HCT116 (cell line): ENCODE results near the gene PIPOX. TPM values are rescaled to one million over a fixed set of nuclear protein-coding genes. Genes with fewer than 3 reads are reported as not detected.

Experiments used
- ATAC-seq: fragments of 200-7000 bp; cut with Tn5 transposase; 2 replicates; pipeline ENCODE4 v1.9.1; 2020; ENCODE audit warnings: mild to moderate bottlenecking, moderate library complexity
- BruUV-seq: library from RNA; stranded (reverse); fragments of 400-500 nt; replicated peaks from 2 replicates; lab custom pipeline; 2021; lab: Mats Ljungman, UMichigan
- CTCF ChIA-PET: fragments of 300-600 bp; sonication (Branson Sonifier 250); formaldehyde crosslinking; loops from one replicate; lab custom pipeline; 2021; ENCODE audit warnings: antibody characterized with exemption; lab: Charles Lee
- POLR2A ChIA-PET: fragments of 300-600, 350-600 bp; sonication (Branson Sonifier 250); formaldehyde crosslinking; loops from one replicate; lab custom pipeline; 2021; ENCODE audit warnings: antibody characterized with exemption; lab: Charles Lee
- RAD21 ChIA-PET, 2 experiments: fragments of 300-600 bp; sonication (Branson Sonifier 250); formaldehyde crosslinking; loops; one replicate each; lab custom pipeline; 2023; ENCODE audit warnings: low total read pairs in 2 of 2; ENCODE audit not compliant: uncharacterized antibody in 2 of 2, unreplicated experiment in 2 of 2, low non-redundant PET in 1 of 2; lab: Charles Lee
- DNase-seq: peaks from one replicate; pipeline ENCODE4 v3.0.0-alpha.2; 2010; ENCODE audit warnings: low read depth, low spot score
- H2AFZ ChIP-seq: fragments of 200-600 bp; shearing (Covaris generic), sonication (generic); 2 replicates; pipeline ENCODE4 v1.6.1; 2017; ENCODE audit warnings: low read depth, mixed run types, mixed read lengths, antibody characterized with exemption, low read length; ENCODE audit not compliant: poor library complexity, severe bottlenecking
- H3K27ac ChIP-seq: 2 replicates; pipeline ENCODE4 v1.5.1; 2012; ENCODE audit warnings: low read depth, low read length
- H3K27me3 ChIP-seq: fragments of 200-600 bp; sonication (generic); 2 replicates; pipeline ENCODE4 v1.6.1; 2016; ENCODE audit warnings: mixed run types, low read length, mixed read lengths; ENCODE audit not compliant: insufficient read depth
- H3K36me3 ChIP-seq, 2 experiments: fragments of 200-500 bp in 1 of 2; fragments of 200-600 bp in 1 of 2; sonication (Bioruptor generic) in 1 of 2; sonication (generic) in 1 of 2; 2 replicates each; pipeline versions ENCODE4 v1.5.1 to v1.6.1; 2014 to 2016; ENCODE audit warnings: low read length in 2 of 2, inconsistent platforms in 1 of 2, mixed read lengths in 1 of 2, mixed run types in 1 of 2; ENCODE audit not compliant: insufficient read depth in 2 of 2, control insufficient read depth in 1 of 2
- H3K4me1 ChIP-seq, 2 experiments: fragments of 200-600 bp in 1 of 2; sonication (generic) in 1 of 2; 2 replicates each; pipeline versions ENCODE4 v1.5.1 to v1.6.1; 2012 to 2017; ENCODE audit warnings: low read length in 2 of 2, inconsistent platforms in 1 of 2, mild to moderate bottlenecking in 1 of 2, mixed read lengths in 1 of 2, mixed run types in 1 of 2, moderate library complexity in 1 of 2; ENCODE audit not compliant: insufficient read depth in 2 of 2, control insufficient read depth in 1 of 2
- H3K4me2 ChIP-seq: fragments of 200-600 bp; sonication (generic); 2 replicates; pipeline ENCODE4 v1.6.1; 2017; ENCODE audit warnings: mixed run types, low read length, mixed read lengths
- H3K4me3 ChIP-seq, 2 experiments: fragments of 200-600 bp in 1 of 2; sonication (generic) in 1 of 2; replicated peaks in 1 of 2; 2 replicates each; pipeline ENCODE4 v1.5.1; 2011 to 2016; ENCODE audit warnings: low read length in 2 of 2, control low read depth in 1 of 2, low read depth in 1 of 2, mild to moderate bottlenecking in 1 of 2, mixed read lengths in 1 of 2, mixed run types in 1 of 2
- H3K79me2 ChIP-seq: fragments of 200-600 bp; sonication (generic); 2 replicates; pipeline ENCODE4 v1.6.1; 2017; ENCODE audit warnings: mild to moderate bottlenecking, mixed run types, low read length, moderate library complexity, mixed read lengths; ENCODE audit not compliant: insufficient read depth
- H3K9ac ChIP-seq: fragments of 200-600 bp; sonication (generic); 2 replicates; pipeline ENCODE4 v1.6.1; 2016; ENCODE audit warnings: low read length, mixed read lengths
- H3K9me2 ChIP-seq: fragments of 200-600 bp; sonication (generic), shearing (Covaris generic); 2 replicates; pipeline ENCODE4 v1.6.1; 2017; ENCODE audit warnings: mixed run types, mild to moderate bottlenecking, moderate library complexity; ENCODE audit not compliant: insufficient read depth
- H3K9me3 ChIP-seq, 2 experiments: fragments of 200-500 bp in 1 of 2; fragments of 200-600 bp in 1 of 2; sonication (Bioruptor generic) in 1 of 2; sonication (generic) in 1 of 2; 2 replicates each; pipeline ENCODE4 v1.6.1; 2014 to 2017; ENCODE audit warnings: low read length in 2 of 2, mixed read lengths in 2 of 2, inconsistent platforms in 1 of 2, low read depth in 1 of 2, mild to moderate bottlenecking in 1 of 2, mixed run types in 1 of 2, moderate library complexity in 1 of 2; ENCODE audit not compliant: control insufficient read depth in 1 of 2, insufficient read depth in 1 of 2
- H4K20me1 ChIP-seq: fragments of 200-600 bp; sonication (generic), shearing (Covaris generic); 2 replicates; pipeline ENCODE4 v1.6.1; 2017; ENCODE audit warnings: mixed run types, mild to moderate bottlenecking, moderate library complexity; ENCODE audit not compliant: insufficient read depth
- CBX3 ChIP-seq: IDR thresholded peaks from 2 replicates; pipeline ENCODE4 v1.6.1; 2012; ENCODE audit warnings: low read depth
- POLR2A ChIP-seq: IDR thresholded peaks from 2 replicates; pipeline ENCODE4 v1.7.0; 2011; ENCODE audit warnings: borderline replicate concordance; ENCODE audit not compliant: insufficient read depth, insufficient read length; ENCODE audit errors: extremely low read depth
- POLR2AphosphoS5 ChIP-seq: IDR thresholded peaks from 2 replicates; pipeline ENCODE4 v1.6.1; 2011; ENCODE audit warnings: mild to moderate bottlenecking, low read depth, low read length, moderate library complexity
- RAD21 ChIP-seq: IDR thresholded peaks from 2 replicates; pipeline ENCODE4 v1.6.1; 2012; ENCODE audit warnings: low read depth, mild to moderate bottlenecking
- SIN3A ChIP-seq: IDR thresholded peaks from 2 replicates; pipeline ENCODE4 v1.6.1; 2012; ENCODE audit warnings: low read depth
- SP1 ChIP-seq: IDR thresholded peaks from 2 replicates; pipeline ENCODE4 v1.6.1; 2012; ENCODE audit warnings: low read depth
- YY1 ChIP-seq: IDR thresholded peaks from 2 replicates; pipeline ENCODE4 v1.6.1; 2011; ENCODE audit warnings: low read length, low read depth, moderate library complexity, mild to moderate bottlenecking; ENCODE audit not compliant: insufficient replicate concordance; ENCODE audit errors: extremely low read depth
- ZFX ChIP-seq: fragments of 450-650 bp; IDR thresholded peaks from 2 replicates; pipeline ENCODE4 v1.6.1; 2017
- intact Hi-C: fragments of 100-400 bp; cut with micrococcal nuclease; formaldehyde crosslinking; loops from 2 replicates; pipeline ENCODE4 v1.10.0; 2022
- total RNA-seq: library from RNA; stranded (reverse); gene quantifications from one replicate; pipeline ENCODE4 v1.2.1, GENCODE V29; 2021; ENCODE audit not compliant: unreplicated experiment
- TF ChIP-seq, protein P1 (sequence below): IDR thresholded peaks from 2 replicates; pipeline ENCODE4 v1.6.1; 2011; ENCODE audit warnings: mild to moderate bottlenecking, low read length, moderate library complexity; ENCODE audit not compliant: insufficient replicate concordance; ENCODE audit errors: extremely low read depth
- TF ChIP-seq, protein P2 (sequence below): IDR thresholded peaks from 2 replicates; pipeline ENCODE4 v1.6.1; 2012; ENCODE audit warnings: low read depth
- TF ChIP-seq, protein P3 (sequence below): IDR thresholded peaks from 2 replicates; pipeline ENCODE4 v1.6.1; 2012

PIPOX gene
- total RNA-seq, 1 experiment from 2014 or later = 1.8 TPM

DNA sequence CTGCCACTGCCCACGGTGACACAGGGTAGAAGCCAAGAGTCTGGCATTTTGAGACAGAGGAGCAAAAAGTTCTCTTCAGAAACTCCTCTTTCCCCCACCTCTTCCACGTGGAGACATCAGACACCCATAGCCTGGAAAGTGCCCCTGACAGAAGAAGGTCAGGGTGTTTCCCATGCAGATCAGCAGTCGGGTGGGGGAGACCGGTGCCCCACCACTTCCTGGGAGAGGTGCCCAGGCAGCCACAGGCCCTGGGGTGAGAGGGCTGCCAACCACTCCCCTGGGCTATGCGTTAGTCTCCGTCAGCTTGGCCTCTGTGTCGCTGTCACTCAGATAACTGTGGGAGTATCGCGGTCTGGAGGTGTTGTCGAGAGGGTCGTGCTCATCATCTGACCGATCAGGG, 31.5 kb downstream of the PIPOX start:
- Histone ChIP-seq H3K27ac (no peak overlapping the region), H3K4me2 (no peak overlapping the region), H3K9me2 (no peaks in the 10 kb centered on the region), H2AFZ (no peak overlapping the region), H3K36me3 (no peaks in the 10 kb centered on the region), H4K20me1 (no peaks in the 10 kb centered on the region), H3K27me3 (no peaks in the 10 kb centered on the region), H3K4me3 (no peak overlapping the region), H3K79me2 (no peaks in the 10 kb centered on the region), H3K9ac (no peak overlapping the region), H3K4me1 (peaks cover 0 to 12% of the 10 kb centered on the region in 2 experiments; a peak in 2 of 4 replicates), H3K9me3 (no peaks in the 10 kb centered on the region)
- CTCF ChIA-PET = no interaction called here
- TF ChIP-seq, protein P1, sequence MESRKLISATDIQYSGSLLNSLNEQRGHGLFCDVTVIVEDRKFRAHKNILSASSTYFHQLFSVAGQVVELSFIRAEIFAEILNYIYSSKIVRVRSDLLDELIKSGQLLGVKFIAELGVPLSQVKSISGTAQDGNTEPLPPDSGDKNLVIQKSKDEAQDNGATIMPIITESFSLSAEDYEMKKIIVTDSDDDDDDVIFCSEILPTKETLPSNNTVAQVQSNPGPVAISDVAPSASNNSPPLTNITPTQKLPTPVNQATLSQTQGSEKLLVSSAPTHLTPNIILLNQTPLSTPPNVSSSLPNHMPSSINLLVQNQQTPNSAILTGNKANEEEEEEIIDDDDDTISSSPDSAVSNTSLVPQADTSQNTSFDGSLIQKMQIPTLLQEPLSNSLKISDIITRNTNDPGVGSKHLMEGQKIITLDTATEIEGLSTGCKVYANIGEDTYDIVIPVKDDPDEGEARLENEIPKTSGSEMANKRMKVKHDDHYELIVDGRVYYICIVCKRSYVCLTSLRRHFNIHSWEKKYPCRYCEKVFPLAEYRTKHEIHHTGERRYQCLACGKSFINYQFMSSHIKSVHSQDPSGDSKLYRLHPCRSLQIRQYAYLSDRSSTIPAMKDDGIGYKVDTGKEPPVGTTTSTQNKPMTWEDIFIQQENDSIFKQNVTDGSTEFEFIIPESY = no peak
- TF ChIP-seq SP1 = no peak
- ATAC-seq (no peak), DNase-seq (no peak)
- POLR2A ChIA-PET = no interaction called here
- intact Hi-C loops = no loop called here
- RAD21 ChIA-PET = no interaction called here
- BruUV-seq = no TSS peak

GRCh38 chr17:29076087-29076486, 33.1 kb downstream of the PIPOX start:
- no peak overlapping the region for H3K27ac ChIP-seq
- H3K27me3 ChIP-seq = no peaks in the 10 kb centered on the region
- no peaks in the 10 kb centered on the region for H3K9me2 ChIP-seq
- RAD21 ChIA-PET = no interaction called here
- TF ChIP-seq, protein P2, sequence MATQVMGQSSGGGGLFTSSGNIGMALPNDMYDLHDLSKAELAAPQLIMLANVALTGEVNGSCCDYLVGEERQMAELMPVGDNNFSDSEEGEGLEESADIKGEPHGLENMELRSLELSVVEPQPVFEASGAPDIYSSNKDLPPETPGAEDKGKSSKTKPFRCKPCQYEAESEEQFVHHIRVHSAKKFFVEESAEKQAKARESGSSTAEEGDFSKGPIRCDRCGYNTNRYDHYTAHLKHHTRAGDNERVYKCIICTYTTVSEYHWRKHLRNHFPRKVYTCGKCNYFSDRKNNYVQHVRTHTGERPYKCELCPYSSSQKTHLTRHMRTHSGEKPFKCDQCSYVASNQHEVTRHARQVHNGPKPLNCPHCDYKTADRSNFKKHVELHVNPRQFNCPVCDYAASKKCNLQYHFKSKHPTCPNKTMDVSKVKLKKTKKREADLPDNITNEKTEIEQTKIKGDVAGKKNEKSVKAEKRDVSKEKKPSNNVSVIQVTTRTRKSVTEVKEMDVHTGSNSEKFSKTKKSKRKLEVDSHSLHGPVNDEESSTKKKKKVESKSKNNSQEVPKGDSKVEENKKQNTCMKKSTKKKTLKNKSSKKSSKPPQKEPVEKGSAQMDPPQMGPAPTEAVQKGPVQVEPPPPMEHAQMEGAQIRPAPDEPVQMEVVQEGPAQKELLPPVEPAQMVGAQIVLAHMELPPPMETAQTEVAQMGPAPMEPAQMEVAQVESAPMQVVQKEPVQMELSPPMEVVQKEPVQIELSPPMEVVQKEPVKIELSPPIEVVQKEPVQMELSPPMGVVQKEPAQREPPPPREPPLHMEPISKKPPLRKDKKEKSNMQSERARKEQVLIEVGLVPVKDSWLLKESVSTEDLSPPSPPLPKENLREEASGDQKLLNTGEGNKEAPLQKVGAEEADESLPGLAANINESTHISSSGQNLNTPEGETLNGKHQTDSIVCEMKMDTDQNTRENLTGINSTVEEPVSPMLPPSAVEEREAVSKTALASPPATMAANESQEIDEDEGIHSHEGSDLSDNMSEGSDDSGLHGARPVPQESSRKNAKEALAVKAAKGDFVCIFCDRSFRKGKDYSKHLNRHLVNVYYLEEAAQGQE = no peak
- TF ChIP-seq POLR2A = no peak
- TF ChIP-seq RAD21 = no peak
- TF ChIP-seq ZFX = no peak
- no peak for TF ChIP-seq YY1
- TF ChIP-seq, protein P3, sequence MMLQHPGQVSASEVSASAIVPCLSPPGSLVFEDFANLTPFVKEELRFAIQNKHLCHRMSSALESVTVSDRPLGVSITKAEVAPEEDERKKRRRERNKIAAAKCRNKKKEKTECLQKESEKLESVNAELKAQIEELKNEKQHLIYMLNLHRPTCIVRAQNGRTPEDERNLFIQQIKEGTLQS = no peak
- no peak for TF ChIP-seq CBX3
- no peak for TF ChIP-seq POLR2AphosphoS5
- TF ChIP-seq SIN3A = no peak
- CTCF ChIA-PET = no interaction called here
- no peaks in the 10 kb centered on the region for H3K36me3 ChIP-seq
- POLR2A ChIA-PET = no interaction called here
- H2AFZ ChIP-seq = no peak overlapping the region
- no peaks in the 10 kb centered on the region for H4K20me1 ChIP-seq
- no peak for ATAC-seq
- no peak for DNase-seq
- no peaks in the 10 kb centered on the region for H3K79me2 ChIP-seq
- H3K4me2 ChIP-seq = no peak overlapping the region
- BruUV-seq = no TSS peak
- intact Hi-C loops = no loop called here
- no peak overlapping the region for H3K9ac ChIP-seq
- H3K4me3 ChIP-seq = no peak overlapping the region
- peaks cover 0 to 12% of the 10 kb centered on the region in 2 experiments; a peak in 2 of 4 replicates for H3K4me1 ChIP-seq
- no peaks in the 10 kb centered on the region for H3K9me3 ChIP-seq
